HG03039 (cell line): ENCODE results near the gene RUBCN.
"Not testable (repeated sequence)": the region's sequence is repeated elsewhere in the genome, so short reads cannot be mapped to it uniquely, and the experiment has no call there.

ENCODE experiments used
- ATAC-seq: cut with Tn5 transposase; IDR thresholded peaks from one replicate; pipeline ENCODE4 v1.9.1; 2021; ENCODE audit warnings: mild to moderate bottlenecking, moderate library complexity; ENCODE audit not compliant: unreplicated experiment

RUBCN gene

GRCh38 chr3:197687570-197687969 is 49.1 kb downstream of the RUBCN start:
- no peak for ATAC-seq

GRCh38 chr3:197686899-197687298 is 49.8 kb downstream of the RUBCN start:
- ATAC-seq, result no peak

- no peak for ATAC-seq
Measured at GRCh38 chr3:197685546-197685945, 51.2 kb downstream of the RUBCN start.

DNA sequence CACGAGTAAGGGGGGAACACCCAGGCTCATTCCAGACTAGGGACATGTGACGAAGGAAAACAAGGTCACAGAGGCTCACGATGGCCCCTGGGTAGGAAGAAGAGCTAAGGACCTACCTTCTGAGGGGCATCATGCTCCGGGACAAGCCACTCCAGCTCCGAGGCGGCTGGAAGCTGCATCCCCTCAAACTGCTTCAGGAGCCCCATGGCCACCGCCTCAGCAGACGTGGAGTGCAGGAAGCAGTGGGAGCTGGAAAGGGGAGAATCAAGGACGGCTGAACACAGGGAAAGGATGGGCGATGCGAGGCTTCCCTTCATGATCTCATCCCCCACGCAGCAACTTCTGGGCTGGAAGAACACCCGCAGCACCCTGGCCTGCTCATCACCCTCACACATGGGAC is 53.5 kb downstream of the RUBCN start:
- no peak for ATAC-seq

DNA sequence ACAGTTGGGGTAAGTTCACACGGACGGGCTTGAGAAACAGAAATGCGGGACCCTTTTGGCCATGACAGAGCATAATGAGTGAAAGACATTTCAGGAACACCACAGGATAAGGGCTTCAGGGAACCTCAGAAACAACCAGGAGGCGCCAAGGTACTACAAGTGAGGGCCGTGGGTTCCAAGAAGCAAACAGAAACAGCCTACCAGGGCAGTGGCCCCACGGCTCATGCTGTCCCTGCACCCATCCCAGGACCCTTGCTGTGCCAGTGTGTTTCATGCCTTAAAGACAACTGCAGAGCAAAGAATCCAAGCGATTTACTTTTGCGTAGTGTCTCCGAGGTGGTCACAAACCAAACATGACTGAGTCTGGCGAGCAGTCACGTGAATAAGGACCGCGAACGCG is 54.0 kb downstream of the RUBCN start:
- no peak for ATAC-seq

DNA sequence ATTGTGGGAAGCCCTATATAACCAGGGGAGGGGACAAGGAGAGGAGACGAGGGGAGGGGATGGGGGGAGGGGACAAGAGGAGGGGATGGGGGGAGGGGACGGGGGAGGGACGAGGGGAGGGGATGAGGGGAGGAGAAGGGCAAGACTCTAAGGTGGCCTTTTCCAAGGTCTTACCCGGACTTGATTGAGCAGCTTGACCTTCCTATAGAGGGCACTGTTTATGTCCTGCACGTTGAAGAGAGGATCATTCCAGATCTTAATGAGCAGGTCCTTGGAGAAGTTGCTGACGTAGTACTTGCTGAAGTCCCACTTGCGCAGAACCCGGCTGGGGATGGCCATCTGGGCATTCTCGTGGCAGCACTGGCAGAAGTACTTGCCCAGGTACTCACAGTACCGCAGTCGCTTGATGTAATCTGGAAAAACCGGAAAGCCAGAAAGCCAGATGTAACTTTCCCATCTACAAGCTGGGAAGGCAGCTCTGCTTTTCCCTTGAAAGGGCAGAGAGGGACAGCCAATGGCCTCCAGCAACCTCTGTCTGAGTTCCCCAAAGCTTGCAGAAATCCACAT is 55.7 kb downstream of the RUBCN start:
- ATAC-seq, result no peak

GRCh38 chr3:197675951-197676350 is 60.8 kb downstream of the RUBCN start:
- no peak for ATAC-seq

DNA sequence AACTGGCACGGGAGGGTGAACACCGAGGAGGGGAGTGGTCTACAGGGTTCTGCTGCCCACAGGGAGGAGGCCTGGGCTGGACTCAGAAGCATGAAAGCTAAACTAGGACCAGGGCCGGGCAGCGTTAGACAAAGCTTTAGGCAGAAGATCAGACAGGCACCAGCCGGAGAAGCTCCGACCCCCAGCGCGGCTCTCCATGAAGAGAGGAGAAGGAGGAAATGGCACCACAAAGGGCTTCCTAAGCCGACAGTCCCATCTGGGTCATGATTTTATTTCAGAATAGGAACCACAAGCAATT is 61.2 kb downstream of the RUBCN start:
- no peak for ATAC-seq

DNA sequence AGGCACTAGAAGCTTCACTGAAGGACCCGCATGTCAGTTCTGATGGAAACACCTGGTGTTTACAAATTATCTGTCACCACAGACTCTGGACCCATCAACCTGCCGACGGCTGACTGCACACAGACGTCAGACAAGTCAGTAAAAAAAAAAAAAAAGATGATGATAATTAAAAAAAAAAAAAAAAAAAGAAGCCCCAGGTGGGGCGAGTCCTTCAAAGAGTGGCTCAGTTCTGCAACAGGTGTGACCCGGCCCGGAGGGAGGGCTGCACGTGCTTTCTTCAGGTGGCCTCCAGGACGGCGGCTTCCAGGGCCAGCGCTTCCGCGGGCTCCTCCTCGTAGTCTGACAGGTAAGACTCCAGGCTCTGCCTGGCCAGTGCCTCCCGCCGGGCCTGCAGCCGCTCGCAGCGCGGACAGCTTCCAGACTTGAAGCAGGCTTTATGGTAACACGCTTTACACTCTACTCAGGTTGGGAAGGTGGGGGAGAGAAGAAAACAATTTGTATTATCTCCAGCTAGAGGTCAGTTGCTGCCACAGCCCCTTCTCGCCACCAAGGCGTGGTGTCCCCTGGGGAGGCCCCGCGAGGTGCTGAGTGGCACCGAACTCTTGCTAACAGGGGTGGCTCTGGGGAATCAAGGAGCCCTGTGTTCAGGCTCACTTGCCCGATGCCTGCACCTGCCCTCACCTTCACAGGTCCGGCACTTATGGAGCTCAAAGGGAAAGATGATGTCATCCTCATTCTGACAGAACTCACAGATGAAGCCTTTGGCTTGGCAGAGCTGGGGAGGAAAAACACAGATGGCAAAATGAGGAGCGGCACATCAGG is 61.8 kb downstream of the RUBCN start:
- no peak for ATAC-seq

- ATAC-seq, result no peak
Measured at GRCh38 chr3:197673170-197673569, 63.5 kb downstream of the RUBCN start.

GRCh38 chr3:197670361-197670760 is 66.3 kb downstream of the RUBCN start:
- ATAC-seq, result no peak

DNA sequence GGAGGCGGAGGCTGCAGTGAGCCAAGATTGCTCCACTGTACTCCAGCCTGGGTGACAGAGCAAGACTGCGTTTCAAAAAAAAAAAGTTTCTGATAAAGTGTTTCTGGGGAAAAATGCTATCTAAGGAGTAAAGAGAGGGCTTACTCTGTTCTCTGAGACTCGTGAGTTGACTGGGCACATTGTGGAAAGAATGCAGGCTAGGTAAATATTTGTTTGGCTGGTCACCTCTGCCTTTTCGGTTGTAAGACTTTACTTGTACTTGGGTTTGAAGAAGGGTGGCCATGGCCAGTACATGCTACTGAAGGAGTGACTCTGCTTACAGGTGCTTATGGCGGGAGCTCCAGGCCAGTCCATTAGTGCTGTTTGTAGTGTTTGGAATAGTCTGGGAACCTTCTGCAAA is 68.7 kb downstream of the RUBCN start:
- ATAC-seq, result no peak

GRCh38 chr3:197667293-197667692 is 69.4 kb downstream of the RUBCN start:
- not testable (repeated sequence) for ATAC-seq

- not testable (repeated sequence) for ATAC-seq
Measured at GRCh38 chr3:197666221-197666842, 70.4 kb downstream of the RUBCN start.

DNA sequence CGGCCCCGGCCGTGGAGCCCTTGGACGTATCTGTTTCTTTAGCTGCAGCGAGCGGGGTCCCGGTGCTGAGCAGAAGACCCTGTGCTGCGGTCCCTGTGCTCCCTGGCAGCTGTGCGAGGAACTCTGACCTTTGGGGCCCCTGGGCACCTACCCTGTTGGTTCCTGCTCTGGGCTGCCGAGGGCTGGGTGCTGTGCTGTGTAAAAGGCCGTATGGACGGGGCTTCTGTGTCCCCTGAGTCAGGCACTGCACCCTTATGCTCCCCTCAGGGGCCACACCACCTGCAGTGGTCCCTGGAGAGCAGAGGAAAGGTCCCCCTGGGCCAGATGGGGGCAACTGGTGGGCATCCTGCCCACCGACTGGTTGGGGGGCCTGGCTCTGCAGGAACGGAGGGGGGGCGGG is 71.2 kb downstream of the RUBCN start:
- ATAC-seq, result not testable (repeated sequence)

DNA sequence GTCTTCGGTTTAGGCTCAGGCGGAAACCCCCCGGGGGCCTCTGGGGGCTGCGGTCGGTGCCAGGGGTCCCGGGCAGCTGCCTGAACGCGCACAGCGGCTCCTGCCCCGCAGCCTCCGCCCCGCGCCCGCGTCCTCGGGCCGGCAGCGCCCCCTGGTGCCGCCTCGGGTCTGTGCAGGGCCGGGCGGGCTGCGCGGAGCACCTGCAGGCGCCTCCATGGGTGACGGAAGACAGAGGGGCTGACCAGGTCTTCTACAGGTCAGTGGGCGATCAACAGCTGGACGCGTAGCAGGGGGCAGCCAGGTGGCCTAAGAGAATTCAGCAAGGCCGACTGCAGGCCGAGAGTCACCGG is 71.6 kb downstream of the RUBCN start:
- peak; percentile 84 for ATAC-seq

DNA sequence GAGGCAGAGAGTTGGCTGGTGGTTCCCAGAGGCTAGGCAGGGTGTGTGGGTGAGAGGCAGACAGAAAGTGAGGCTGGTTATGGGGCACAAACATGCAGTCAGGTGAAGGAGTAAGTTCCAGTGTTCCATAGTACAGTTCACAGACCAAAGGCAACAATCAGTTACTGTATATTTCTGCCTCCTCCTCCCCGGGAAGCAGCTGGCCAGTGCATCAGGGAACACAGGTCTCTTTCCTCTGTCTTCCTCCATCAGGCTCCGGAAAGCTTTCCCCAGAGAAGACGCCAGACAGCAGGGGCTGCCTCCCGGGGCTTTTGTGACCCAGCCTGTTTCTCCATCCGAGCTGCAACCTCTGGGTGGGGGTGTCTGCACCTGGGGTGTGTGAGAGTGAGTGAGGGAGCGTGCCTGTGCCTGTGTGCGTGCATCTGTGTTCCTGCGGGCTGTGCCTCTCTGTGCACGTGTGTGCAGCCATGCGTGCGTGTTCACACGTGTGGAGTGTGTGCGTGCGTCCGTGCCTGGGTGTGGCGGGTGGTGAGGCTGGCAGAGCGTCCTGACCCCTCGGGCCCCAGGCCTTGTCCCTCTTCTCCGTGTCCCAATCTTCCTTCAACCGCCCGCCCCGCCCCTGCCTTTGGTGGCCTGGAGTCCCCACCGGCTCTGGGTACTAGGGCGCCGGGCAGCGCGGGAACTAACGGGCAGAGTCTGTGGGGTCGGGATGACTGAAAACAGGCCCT is 72.1 kb downstream of the RUBCN start:
- peak; percentile 30 for ATAC-seq

GRCh38 chr3:197663367-197664140 is 73.2 kb downstream of the RUBCN start:
- ATAC-seq, result not testable (repeated sequence)

DNA sequence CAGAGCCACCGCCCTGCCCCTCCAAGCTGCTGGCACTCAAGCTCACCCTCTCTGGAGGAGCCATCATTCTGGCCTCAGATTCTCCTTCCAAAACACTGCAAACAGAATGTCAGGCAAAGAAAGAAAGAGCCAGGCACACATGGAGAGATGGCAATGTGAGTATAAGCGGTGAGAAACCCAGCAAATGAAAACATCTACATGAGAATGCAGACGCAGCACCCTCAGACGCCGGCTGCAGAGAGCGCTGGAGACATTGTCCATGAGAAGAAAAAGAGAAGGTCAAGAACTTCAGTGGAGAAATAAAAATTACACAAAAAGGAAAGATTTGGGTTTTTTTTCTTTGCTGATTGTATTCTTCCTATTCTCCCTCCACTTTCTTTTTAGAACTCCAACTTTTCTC is 74.4 kb downstream of the RUBCN start:
- ATAC-seq, result not testable (repeated sequence)

GRCh38 chr3:197661874-197662273 is 74.8 kb downstream of the RUBCN start:
- not testable (repeated sequence) for ATAC-seq

DNA sequence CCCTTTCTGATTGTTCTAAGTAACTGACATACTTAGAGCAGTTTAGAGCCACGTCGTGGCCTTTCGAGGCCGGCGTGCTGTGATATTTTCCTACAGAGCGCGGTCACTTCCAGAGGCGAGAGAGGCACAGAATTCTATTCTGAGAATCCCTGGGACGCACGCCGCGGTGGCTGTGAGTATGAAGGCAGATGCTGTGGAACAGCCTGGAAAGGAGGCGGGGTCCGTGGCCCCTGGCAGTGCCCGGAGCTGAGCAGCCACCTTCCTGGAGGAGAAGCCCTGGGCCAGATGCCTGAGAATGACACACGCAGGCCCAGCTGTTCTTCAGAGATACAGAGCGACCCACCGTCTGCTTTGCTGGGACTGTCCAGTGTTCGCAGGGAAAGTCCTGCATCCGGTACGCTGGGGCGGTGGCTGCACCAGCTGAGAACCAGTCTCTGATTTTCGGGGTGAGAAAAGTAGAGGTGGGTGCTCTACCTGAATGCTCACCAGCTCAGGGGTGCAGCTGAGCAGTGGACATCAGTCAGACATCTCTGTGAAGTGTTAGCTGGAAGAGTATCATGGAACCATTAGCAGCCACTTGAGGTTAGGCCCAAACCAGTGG is 75.4 kb downstream of the RUBCN start:
- ATAC-seq, result not testable (repeated sequence)
